Effector memory CD4-positive, alpha-beta T cell (primary cell): ENCODE results near the gene SCRN1.

Experiments
- DNase-seq, 3 donors: peaks; one replicate each; pipeline ENCODE4 v3.0.0-alpha.2; 2020
- H3K27ac ChIP-seq: 2 replicates; pipeline ENCODE4 v1.7.0; 2013; ENCODE audit warnings: mild to moderate bottlenecking, low read length, moderate library complexity; ENCODE audit not compliant: insufficient read depth, poor library complexity, severe bottlenecking
- H3K27me3 ChIP-seq: replicated peaks from 2 replicates; pipeline ENCODE4 v1.7.0; 2013; ENCODE audit warnings: mild to moderate bottlenecking, low read length; ENCODE audit not compliant: insufficient read depth, control insufficient read depth, poor library complexity, severe bottlenecking
- H3K36me3 ChIP-seq: 2 replicates; pipeline ENCODE4 v1.7.0; 2013; ENCODE audit warnings: mild to moderate bottlenecking, low read length, moderate library complexity; ENCODE audit not compliant: control insufficient read depth, insufficient read depth
- H3K4me1 ChIP-seq: 2 replicates; pipeline ENCODE4 v1.7.0; 2013; ENCODE audit warnings: low read length, mild to moderate bottlenecking; ENCODE audit not compliant: control insufficient read depth, insufficient read depth, poor library complexity, severe bottlenecking
- H3K4me3 ChIP-seq: 2 replicates; pipeline ENCODE4 v1.7.0; 2013; ENCODE audit warnings: low read length, low read depth, mild to moderate bottlenecking; ENCODE audit not compliant: insufficient read depth, poor library complexity, severe bottlenecking
- H3K9me3 ChIP-seq: 2 replicates; pipeline ENCODE4 v1.7.0; 2013; ENCODE audit warnings: mild to moderate bottlenecking, low read length, moderate library complexity; ENCODE audit not compliant: control insufficient read depth

Gene SCRN1

DNA sequence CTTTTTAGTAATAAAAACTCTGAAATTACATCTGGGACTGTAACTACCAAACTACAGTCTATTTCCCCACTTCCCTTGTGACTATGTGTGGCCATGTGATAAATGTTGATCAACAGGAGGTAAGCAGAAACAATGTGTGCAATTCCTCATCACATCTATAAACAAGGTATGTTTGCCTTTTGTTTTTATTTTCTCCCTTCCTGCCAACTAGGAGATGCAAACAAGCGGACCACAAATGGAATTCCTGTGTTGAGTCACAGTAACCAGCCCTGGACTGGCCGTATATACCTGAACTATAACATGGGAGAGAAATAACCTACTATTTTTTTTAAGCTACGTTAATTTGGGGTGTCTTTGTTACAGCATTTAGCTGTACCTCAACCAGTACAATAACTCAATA is 52.5 kb downstream of the SCRN1 start:
- H3K27ac ChIP-seq = no peak overlapping the region
- H3K27me3 ChIP-seq = no peaks in the 10 kb centered on the region
- H3K9me3 ChIP-seq = no peaks in the 10 kb centered on the region
- no peak overlapping the region for H3K4me3 ChIP-seq
- H3K4me1 ChIP-seq = no peaks in the 10 kb centered on the region
- H3K36me3 ChIP-seq = no peaks in the 10 kb centered on the region
- no peak for DNase-seq

DNA sequence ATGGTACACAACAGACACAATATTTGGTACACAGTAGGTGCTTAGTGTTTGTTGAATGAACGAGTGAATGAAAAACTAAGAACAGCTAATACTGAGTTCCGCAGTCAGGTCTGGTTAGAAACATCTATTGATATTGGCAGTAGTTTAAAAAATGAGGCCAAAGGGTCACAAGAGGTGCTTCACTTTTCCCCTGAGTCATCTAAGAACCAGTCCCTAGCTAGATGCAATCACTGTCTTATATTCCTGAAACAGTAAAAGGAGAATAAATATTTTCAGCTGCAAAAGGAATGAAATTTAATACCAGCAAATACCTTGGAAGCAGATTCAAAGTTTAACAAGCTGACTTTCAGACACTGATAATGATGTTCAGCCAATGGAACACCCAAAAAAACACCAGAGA is 54.5 kb downstream of the SCRN1 start:
- no peak overlapping the region for H3K27ac ChIP-seq
- H3K27me3 ChIP-seq = no peaks in the 10 kb centered on the region
- H3K4me1 ChIP-seq = no peaks in the 10 kb centered on the region
- no peak for DNase-seq
- no peak overlapping the region for H3K4me3 ChIP-seq
- H3K9me3 ChIP-seq = no peaks in the 10 kb centered on the region
- H3K36me3 ChIP-seq = no peaks in the 10 kb centered on the region

DNA sequence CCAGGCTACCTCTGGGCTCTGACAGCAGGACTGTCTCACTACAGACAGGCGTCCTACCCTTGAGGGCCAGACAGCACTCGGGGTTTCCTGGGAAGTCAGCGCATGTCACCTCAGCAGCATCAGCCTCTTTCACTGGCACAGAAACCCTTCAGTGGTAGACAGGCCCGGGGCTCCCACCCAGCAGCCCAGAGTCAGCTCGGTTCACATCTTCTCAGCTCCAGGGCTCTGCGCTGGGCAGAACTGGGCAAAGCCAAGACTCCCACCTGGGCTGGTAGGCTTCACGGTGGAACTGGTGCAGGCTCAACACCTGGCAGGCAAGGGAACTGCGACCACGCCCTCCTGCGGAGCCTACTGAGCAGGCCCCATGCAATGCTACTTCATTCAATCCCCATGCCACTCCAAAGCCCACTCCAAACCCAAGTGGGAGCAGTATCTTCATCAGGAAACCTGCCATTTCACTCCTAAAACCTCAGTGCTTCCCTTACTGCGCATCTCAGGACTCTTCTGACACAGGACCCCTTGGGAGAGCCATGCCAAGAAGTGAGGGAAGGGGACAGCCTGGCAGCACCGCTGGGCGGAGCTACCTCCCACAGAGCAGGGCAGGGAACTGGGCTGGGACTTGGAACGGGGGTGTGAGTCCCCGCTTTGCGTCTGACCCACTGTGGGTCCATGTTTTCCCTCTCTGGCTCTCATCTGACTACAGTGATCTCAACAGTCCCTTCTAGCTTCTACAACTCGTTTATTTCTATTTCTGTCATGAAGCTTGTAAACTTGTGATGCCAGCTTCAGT is 60.4 kb downstream of the SCRN1 start:
- Histone ChIP-seq H3K4me3 (no peak overlapping the region), H3K4me1 (no peaks in the 10 kb centered on the region), H3K27me3 (peaks cover 4% of the 10 kb centered on the region), H3K9me3 (no peaks in the 10 kb centered on the region), H3K27ac (no peak overlapping the region), H3K36me3 (no peaks in the 10 kb centered on the region)
- no peak for DNase-seq

DNA sequence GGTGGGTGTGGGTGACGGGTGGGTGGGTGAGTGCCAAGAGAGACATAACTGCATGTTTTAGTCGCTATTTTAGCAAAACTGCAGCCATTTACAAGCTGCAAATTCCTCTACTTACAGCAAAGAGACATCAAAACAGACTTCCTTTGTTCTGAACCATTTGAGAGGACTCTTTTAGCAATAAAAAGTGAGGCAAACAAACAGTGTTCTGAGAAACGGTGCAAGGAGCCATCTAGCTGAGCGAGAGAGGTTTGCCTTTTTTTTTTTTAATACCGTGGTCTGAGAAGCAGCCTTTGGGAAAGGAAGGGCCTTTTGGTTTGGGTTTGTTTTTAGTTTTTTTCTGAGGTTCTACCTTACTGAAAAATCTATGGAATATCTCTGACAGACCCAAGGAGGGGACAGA is 62.9 kb downstream of the SCRN1 start:
- no peak for DNase-seq
- H3K9me3 ChIP-seq = no peaks in the 10 kb centered on the region
- H3K36me3 ChIP-seq = no peaks in the 10 kb centered on the region
- peaks cover 4% of the 10 kb centered on the region for H3K27me3 ChIP-seq
- no peaks in the 10 kb centered on the region for H3K4me1 ChIP-seq
- no peak overlapping the region for H3K4me3 ChIP-seq
- no peak overlapping the region for H3K27ac ChIP-seq

DNA sequence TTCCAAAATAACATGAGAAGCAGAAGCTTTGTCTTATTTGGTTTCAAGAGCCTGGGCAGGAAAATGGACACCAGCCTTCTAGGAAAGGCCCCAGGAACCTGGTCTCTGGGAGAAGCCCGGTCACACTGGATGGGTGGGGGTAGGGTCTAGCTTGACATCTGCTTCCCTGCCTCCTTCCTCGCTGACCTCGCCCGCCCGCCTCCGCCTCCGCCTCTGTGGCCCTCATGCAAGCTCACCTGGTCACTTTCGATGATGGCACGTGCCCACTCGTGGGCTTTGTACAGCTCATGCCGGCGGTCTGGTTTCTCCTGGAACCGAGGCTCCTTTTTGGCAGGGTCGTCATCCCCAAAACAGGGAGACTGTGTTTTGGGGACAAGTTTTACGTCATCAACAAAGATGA is 63.4 kb downstream of the SCRN1 start:
- Histone ChIP-seq H3K4me3 (no peak overlapping the region), H3K27ac (no peak overlapping the region), H3K27me3 (peaks cover 4% of the 10 kb centered on the region), H3K36me3 (no peaks in the 10 kb centered on the region), H3K9me3 (no peaks in the 10 kb centered on the region), H3K4me1 (no peaks in the 10 kb centered on the region)
- DNase-seq = no peak

DNA sequence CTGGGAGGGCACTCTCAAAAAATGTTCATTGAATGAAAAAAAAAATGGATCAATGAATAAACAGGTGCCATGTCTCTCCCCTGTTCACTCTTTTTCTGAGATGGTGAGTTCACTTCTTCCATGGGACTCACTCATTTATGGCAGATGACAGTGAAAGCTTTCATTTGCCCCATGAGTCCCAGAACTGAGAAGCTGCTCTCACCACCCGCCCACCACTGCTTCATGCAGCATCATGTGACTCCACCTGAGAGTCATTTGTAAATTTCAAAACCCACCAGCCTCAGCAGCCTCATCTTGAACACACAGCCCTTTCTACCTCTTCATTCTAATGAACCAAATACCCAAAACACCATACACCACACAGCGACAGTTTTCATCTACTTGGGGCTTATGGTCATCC is 64.9 kb downstream of the SCRN1 start:
- Histone ChIP-seq H3K27ac (no peak overlapping the region), H3K27me3 (peaks cover 4% of the 10 kb centered on the region), H3K4me1 (no peaks in the 10 kb centered on the region)

DNA sequence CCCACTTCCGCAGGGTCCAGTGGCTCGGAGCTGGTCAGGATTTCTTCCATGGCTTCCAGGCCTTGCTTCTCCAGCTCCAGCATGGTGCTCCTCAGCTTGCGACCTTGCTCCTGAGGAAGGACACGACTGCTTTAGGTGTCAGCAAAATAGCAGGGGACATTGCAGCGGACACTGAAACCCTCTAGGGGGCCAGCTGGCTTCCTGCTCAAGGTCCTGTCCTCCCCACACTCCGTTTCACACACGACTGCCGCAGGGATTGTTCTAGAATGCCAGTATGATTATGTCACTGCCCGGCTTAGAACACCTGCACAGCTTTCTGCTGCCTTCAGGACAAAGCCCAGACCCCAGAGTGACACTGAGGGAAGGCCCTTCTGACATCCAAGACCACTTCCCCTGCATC is 65.6 kb downstream of the SCRN1 start:
- H3K27me3 ChIP-seq = peaks cover 4% of the 10 kb centered on the region
- no peaks in the 10 kb centered on the region for H3K9me3 ChIP-seq
- no peak overlapping the region for H3K27ac ChIP-seq
- H3K36me3 ChIP-seq = no peaks in the 10 kb centered on the region
- H3K4me3 ChIP-seq = no peak overlapping the region
- H3K4me1 ChIP-seq = no peaks in the 10 kb centered on the region
- no peak for DNase-seq

More for the DNA sequence above, 64.9 kb downstream of the SCRN1 start:
- Histone ChIP-seq H3K36me3 (no peaks in the 10 kb centered on the region), H3K9me3 (no peaks in the 10 kb centered on the region), H3K4me3 (no peak overlapping the region)
- DNase-seq = no peak

DNA sequence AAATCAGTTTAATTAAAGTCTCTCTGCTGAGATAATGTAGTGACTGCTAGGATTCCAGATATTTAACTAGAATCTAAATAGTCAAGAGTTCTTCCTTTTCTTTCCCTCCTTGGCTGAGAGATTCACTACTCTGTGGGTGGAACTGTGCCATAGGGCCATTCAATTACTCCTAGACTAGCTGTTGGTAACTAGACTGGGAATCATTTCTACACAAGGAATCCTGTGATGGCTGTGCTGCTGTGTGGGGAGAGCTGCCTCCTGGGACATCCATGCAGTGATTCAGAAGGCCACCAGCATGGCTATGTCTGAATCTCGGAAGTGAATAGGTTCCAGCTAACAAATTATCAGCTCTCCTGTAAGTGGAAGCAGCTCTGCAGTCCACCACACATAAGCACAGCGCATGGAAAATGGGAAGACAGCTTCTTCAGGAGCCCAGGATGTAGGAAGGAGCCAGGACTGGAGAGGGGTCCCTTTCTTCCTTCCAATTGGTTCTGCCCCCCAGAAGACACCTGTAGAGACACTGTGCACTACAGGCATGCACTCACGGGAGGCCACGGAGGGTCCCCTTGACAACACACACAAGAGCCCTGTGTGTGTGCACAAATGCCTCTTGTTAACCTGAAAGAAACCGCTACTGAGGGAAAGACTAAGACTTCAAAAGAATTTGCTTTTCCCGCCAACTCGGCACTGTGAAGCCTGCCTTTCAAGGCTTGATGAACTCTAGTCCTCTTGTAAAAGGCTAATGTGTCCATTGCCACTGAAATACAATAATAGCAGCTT is 66.5 kb downstream of the SCRN1 start:
- no peak overlapping the region for H3K27ac ChIP-seq
- H3K27me3 ChIP-seq = no peaks in the 10 kb centered on the region
- DNase-seq = no peak
- no peaks in the 10 kb centered on the region for H3K4me1 ChIP-seq
- no peak overlapping the region for H3K4me3 ChIP-seq
- H3K36me3 ChIP-seq = no peaks in the 10 kb centered on the region
- no peaks in the 10 kb centered on the region for H3K9me3 ChIP-seq

DNA sequence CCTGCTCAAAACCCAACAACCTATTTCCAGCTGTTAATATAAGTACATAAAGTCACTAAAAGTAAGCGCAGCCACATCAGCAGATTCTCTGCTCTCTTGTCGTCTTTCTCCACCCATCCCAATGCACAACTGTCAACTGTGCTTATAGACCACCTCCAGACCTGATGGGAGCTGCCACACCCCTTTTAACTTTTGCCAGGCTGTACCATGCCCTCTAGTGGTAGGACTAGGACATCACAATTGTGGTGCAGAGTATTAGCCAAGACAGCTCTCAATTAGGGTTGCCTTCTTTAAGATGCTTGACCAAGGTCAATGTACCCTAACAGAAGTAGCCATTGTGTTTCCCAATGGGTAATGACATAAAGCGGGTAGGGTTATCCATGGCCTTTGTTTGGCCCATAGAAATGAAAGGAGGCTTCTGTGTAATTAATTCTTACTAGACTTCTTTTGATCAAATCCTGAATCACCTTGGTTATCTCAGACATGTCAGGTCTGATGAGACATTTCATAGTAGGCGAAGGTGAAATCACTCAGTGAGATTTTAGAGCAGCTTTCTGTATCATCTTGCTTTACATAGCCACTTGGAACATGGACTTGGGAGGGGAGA is 68.1 kb downstream of the SCRN1 start:
- peak in 1 of 3 donors; percentile 10 for DNase-seq
- H3K36me3 ChIP-seq = no peaks in the 10 kb centered on the region

DNA sequence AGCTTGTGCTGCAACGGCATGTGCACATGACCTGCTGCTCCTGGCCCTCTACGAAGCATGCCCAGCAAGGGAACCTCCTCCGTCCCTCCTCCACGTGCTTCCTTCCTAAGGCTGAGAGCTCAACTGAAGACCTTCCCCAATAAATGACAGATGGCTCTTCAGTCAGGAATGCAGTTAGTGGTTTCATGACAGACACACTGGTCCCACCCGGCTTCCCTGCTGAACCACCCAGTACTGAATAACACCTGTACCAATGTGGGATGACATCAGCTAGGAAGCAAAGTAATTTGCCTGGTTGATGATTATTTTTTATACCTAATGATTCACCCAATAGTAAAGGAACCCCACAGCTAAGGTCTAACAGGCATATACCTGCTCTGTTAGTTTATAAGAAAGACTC is 69.1 kb downstream of the SCRN1 start:
- H3K9me3 ChIP-seq = no peaks in the 10 kb centered on the region
- no peak overlapping the region for H3K27ac ChIP-seq
- DNase-seq = no peak
- H3K27me3 ChIP-seq = no peaks in the 10 kb centered on the region
- no peak overlapping the region for H3K4me3 ChIP-seq
- no peaks in the 10 kb centered on the region for H3K4me1 ChIP-seq
- no peaks in the 10 kb centered on the region for H3K36me3 ChIP-seq

More for the DNA sequence above, 68.1 kb downstream of the SCRN1 start:
- H3K4me3 ChIP-seq = no peak overlapping the region
- H3K4me1 ChIP-seq = no peaks in the 10 kb centered on the region
- H3K27me3 ChIP-seq = no peaks in the 10 kb centered on the region
- no peak overlapping the region for H3K27ac ChIP-seq
- no peaks in the 10 kb centered on the region for H3K9me3 ChIP-seq
